ENCODE measurements around the gene RPTOR.

DNA sequence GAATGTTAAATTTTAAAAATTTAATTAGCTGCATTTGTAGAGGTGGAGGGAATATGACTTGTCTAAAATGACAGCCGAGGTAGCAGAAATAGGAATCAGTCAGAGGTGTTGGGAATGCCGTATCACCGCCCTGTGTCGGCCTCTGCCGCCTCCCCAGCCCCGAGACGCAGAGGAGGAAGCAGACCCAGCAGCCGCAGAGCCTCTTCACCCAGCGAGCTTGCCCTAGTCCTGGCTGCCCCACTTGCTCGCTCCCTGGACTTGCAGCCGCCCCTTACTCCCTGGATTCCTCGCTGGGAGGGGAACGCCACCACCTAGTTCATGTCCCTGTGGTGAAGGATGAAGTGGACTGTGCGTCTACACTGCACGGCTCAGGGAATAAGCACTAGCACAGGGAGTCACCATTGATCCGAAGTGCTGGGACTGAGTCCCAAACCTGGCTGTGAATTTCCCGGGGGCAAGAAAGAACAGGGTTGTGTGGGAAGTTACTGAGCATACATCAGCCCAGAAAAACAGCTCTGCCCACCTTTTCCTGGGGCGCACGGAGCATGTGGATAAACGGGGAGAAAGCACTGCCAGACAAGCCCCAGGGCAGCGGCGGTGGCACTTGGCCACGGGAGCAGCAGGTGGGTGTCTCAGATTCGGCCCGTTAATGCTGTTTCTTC, 76.8 kb downstream of the RPTOR start:
- TF ChIP-seq EZH2phosphoT487 (IDR thresholded peaks at IDR 0.05; ENCODE audit: insufficient read depth, low read depth) (no peak), EZH2 (IDR thresholded peaks at IDR 0.05; ENCODE audit: insufficient read depth, poor library complexity, severe bottlenecking) (no peak)
